Measurements from ENCODE around the gene APH1A. TPM values are rescaled to one million over a fixed set of nuclear protein-coding genes. Genes with fewer than 3 reads are reported as not detected.

Gene APH1A
- total and polyA plus RNA-seq, 2 of the 13 experiments (the other 11 are each of a cell fraction or from before 2014, with no cell fraction given): 114 to 130 TPM

GRCh38 chr1:150293433-150294253, 24.8 kb upstream of the APH1A start, which contains the start of gene MRPS21 (continued):
- TF ChIP-seq, protein P1, sequence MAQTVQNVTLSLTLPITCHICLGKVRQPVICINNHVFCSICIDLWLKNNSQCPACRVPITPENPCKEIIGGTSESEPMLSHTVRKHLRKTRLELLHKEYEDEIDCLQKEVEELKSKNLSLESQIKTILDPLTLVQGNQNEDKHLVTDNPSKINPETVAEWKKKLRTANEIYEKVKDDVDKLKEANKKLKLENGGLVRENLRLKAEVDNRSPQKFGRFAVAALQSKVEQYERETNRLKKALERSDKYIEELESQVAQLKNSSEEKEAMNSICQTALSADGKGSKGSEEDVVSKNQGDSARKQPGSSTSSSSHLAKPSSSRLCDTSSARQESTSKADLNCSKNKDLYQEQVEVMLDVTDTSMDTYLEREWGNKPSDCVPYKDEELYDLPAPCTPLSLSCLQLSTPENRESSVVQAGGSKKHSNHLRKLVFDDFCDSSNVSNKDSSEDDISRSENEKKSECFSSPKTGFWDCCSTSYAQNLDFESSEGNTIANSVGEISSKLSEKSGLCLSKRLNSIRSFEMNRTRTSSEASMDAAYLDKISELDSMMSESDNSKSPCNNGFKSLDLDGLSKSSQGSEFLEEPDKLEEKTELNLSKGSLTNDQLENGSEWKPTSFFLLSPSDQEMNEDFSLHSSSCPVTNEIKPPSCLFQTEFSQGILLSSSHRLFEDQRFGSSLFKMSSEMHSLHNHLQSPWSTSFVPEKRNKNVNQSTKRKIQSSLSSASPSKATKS (CRISPR knock-in tag; IDR thresholded peaks at IDR 0.05): no peak
- no peak for TF ChIP-seq ZBTB7B (CRISPR knock-in tag; IDR thresholded peaks at IDR 0.05)
- TF ChIP-seq, protein P2, sequence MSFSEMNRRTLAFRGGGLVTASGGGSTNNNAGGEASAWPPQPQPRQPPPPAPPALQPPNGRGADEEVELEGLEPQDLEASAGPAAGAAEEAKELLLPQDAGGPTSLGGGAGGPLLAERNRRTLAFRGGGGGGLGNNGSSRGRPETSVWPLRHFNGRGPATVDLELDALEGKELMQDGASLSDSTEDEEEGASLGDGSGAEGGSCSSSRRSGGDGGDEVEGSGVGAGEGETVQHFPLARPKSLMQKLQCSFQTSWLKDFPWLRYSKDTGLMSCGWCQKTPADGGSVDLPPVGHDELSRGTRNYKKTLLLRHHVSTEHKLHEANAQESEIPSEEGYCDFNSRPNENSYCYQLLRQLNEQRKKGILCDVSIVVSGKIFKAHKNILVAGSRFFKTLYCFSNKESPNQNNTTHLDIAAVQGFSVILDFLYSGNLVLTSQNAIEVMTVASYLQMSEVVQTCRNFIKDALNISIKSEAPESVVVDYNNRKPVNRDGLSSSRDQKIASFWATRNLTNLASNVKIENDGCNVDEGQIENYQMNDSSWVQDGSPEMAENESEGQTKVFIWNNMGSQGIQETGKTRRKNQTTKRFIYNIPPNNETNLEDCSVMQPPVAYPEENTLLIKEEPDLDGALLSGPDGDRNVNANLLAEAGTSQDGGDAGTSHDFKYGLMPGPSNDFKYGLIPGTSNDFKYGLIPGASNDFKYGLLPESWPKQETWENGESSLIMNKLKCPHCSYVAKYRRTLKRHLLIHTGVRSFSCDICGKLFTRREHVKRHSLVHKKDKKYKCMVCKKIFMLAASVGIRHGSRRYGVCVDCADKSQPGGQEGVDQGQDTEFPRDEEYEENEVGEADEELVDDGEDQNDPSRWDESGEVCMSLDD (CRISPR knock-in tag; IDR thresholded peaks at IDR 0.05; ENCODE audit: borderline replicate concordance): no peak
- peak; percentile 85 for TF ChIP-seq ETV5 (CRISPR knock-in tag; IDR thresholded peaks at IDR 0.05; ENCODE audit: borderline replicate concordance)
- no peak for TF ChIP-seq PAX8 (CRISPR knock-in tag; IDR thresholded peaks at IDR 0.05; ENCODE audit: borderline replicate concordance)
- TF ChIP-seq, protein P3, sequence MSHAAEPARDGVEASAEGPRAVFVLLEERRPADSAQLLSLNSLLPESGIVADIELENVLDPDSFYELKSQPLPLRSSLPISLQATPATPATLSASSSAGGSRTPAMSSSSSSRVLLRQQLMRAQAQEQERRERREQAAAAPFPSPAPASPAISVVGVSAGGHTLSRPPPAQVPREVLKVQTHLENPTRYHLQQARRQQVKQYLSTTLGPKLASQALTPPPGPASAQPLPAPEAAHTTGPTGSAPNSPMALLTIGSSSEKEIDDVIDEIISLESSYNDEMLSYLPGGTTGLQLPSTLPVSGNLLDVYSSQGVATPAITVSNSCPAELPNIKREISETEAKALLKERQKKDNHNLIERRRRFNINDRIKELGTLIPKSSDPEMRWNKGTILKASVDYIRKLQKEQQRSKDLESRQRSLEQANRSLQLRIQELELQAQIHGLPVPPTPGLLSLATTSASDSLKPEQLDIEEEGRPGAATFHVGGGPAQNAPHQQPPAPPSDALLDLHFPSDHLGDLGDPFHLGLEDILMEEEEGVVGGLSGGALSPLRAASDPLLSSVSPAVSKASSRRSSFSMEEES (CRISPR knock-in tag; IDR thresholded peaks at IDR 0.05): peak; percentile 54; the same call in 1 of the 2 replicates
- peak; percentile 67 for TF ChIP-seq ZGPAT (CRISPR knock-in tag; IDR thresholded peaks at IDR 0.05)
- TF ChIP-seq SIX4 (CRISPR knock-in tag; IDR thresholded peaks at IDR 0.05): 0 out of 2 replicates have a peak, but pooled peaks have one; percentile 13
- TF ChIP-seq SIN3A (IDR thresholded peaks at IDR 0.05; ENCODE audit: borderline replicate concordance, low read depth, low read length): peak; percentile 92
- TF ChIP-seq, protein P4, sequence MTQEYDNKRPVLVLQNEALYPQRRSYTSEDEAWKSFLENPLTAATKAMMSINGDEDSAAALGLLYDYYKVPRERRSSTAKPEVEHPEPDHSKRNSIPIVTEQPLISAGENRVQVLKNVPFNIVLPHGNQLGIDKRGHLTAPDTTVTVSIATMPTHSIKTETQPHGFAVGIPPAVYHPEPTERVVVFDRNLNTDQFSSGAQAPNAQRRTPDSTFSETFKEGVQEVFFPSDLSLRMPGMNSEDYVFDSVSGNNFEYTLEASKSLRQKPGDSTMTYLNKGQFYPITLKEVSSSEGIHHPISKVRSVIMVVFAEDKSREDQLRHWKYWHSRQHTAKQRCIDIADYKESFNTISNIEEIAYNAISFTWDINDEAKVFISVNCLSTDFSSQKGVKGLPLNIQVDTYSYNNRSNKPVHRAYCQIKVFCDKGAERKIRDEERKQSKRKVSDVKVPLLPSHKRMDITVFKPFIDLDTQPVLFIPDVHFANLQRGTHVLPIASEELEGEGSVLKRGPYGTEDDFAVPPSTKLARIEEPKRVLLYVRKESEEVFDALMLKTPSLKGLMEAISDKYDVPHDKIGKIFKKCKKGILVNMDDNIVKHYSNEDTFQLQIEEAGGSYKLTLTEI (CRISPR knock-in tag; conservative IDR thresholded peaks at IDR 0.05): no peak
- 0 out of 2 replicates have a peak, but pooled peaks have one; percentile 20 for TF ChIP-seq ZMYM3 (CRISPR knock-in tag; IDR thresholded peaks at IDR 0.05)
- no peak for TF ChIP-seq ZNF652 (CRISPR knock-in tag; IDR thresholded peaks at IDR 0.05; ENCODE audit: borderline replicate concordance, low read depth)
- no peak for TF ChIP-seq PPARG (CRISPR knock-in tag; conservative IDR thresholded peaks at IDR 0.05)
- peak; percentile 32; the same call in 1 of the 2 replicates for TF ChIP-seq HNF4G (IDR thresholded peaks at IDR 0.05; ENCODE audit: borderline replicate concordance, low read depth, low read length)
- TF ChIP-seq HNF4G (CRISPR knock-in tag; IDR thresholded peaks at IDR 0.05; ENCODE audit: borderline replicate concordance, low read depth): 0 out of 2 replicates have a peak, but pooled peaks have one; percentile 28
- peak; percentile 86 for TF ChIP-seq KDM5A (IDR thresholded peaks at IDR 0.05; ENCODE audit: borderline replicate concordance, low read length)
- TF ChIP-seq ZNF501 (CRISPR knock-in tag; IDR thresholded peaks at IDR 0.05): peak; percentile 83
- TF ChIP-seq MXD1 (CRISPR knock-in tag; IDR thresholded peaks at IDR 0.05): peak; percentile 32; the same call in 1 of the 2 replicates

All from HepG2 (cell line).